HCT116 (cell line): Measurements from ENCODE around the gene AIFM2. TPM values are rescaled to one million over a fixed set of nuclear protein-coding genes. Genes with fewer than 3 reads are reported as not detected.
A peak's percentile ranks its signal among the peaks of the same experiment; 100 is the strongest.

Experiments
- ATAC-seq: fragments of 200-7000 bp; cut with Tn5 transposase; 2 replicates; pipeline ENCODE4 v1.9.1; 2020; ENCODE audit warnings: mild to moderate bottlenecking, moderate library complexity
- BruUV-seq: library from RNA; stranded (reverse); fragments of 400-500 nt; replicated peaks from 2 replicates; lab custom pipeline; 2021; lab: Mats Ljungman, UMichigan
- CTCF ChIA-PET: fragments of 300-600 bp; sonication (Branson Sonifier 250); formaldehyde crosslinking; loops from one replicate; lab custom pipeline; 2021; ENCODE audit warnings: antibody characterized with exemption; lab: Charles Lee
- POLR2A ChIA-PET: fragments of 300-600, 350-600 bp; sonication (Branson Sonifier 250); formaldehyde crosslinking; loops from one replicate; lab custom pipeline; 2021; ENCODE audit warnings: antibody characterized with exemption; lab: Charles Lee
- RAD21 ChIA-PET, 2 experiments: fragments of 300-600 bp; sonication (Branson Sonifier 250); formaldehyde crosslinking; loops; one replicate each; lab custom pipeline; 2023; ENCODE audit warnings: low total read pairs in 2 of 2; ENCODE audit not compliant: uncharacterized antibody in 2 of 2, unreplicated experiment in 2 of 2, low non-redundant PET in 1 of 2; lab: Charles Lee
- DNase-seq: peaks from one replicate; pipeline ENCODE4 v3.0.0-alpha.2; 2010; ENCODE audit warnings: low read depth, low spot score
- H2AFZ ChIP-seq: fragments of 200-600 bp; shearing (Covaris generic), sonication (generic); 2 replicates; pipeline ENCODE4 v1.6.1; 2017; ENCODE audit warnings: low read depth, mixed run types, mixed read lengths, antibody characterized with exemption, low read length; ENCODE audit not compliant: poor library complexity, severe bottlenecking
- H3K27ac ChIP-seq: 2 replicates; pipeline ENCODE4 v1.5.1; 2012; ENCODE audit warnings: low read depth, low read length
- H3K27me3 ChIP-seq: fragments of 200-600 bp; sonication (generic); 2 replicates; pipeline ENCODE4 v1.6.1; 2016; ENCODE audit warnings: mixed run types, low read length, mixed read lengths; ENCODE audit not compliant: insufficient read depth
- H3K36me3 ChIP-seq, 2 experiments: fragments of 200-500 bp in 1 of 2; fragments of 200-600 bp in 1 of 2; sonication (Bioruptor generic) in 1 of 2; sonication (generic) in 1 of 2; 2 replicates each; pipeline versions ENCODE4 v1.5.1 to v1.6.1; 2014 to 2016; ENCODE audit warnings: low read length in 2 of 2, inconsistent platforms in 1 of 2, mixed read lengths in 1 of 2, mixed run types in 1 of 2; ENCODE audit not compliant: insufficient read depth in 2 of 2, control insufficient read depth in 1 of 2
- H3K4me1 ChIP-seq, 2 experiments: fragments of 200-600 bp in 1 of 2; sonication (generic) in 1 of 2; 2 replicates each; pipeline versions ENCODE4 v1.5.1 to v1.6.1; 2012 to 2017; ENCODE audit warnings: low read length in 2 of 2, inconsistent platforms in 1 of 2, mild to moderate bottlenecking in 1 of 2, mixed read lengths in 1 of 2, mixed run types in 1 of 2, moderate library complexity in 1 of 2; ENCODE audit not compliant: insufficient read depth in 2 of 2, control insufficient read depth in 1 of 2
- H3K4me2 ChIP-seq: fragments of 200-600 bp; sonication (generic); 2 replicates; pipeline ENCODE4 v1.6.1; 2017; ENCODE audit warnings: mixed run types, low read length, mixed read lengths
- H3K4me3 ChIP-seq, 2 experiments: fragments of 200-600 bp in 1 of 2; sonication (generic) in 1 of 2; replicated peaks in 1 of 2; 2 replicates each; pipeline ENCODE4 v1.5.1; 2011 to 2016; ENCODE audit warnings: low read length in 2 of 2, control low read depth in 1 of 2, low read depth in 1 of 2, mild to moderate bottlenecking in 1 of 2, mixed read lengths in 1 of 2, mixed run types in 1 of 2
- H3K79me2 ChIP-seq: fragments of 200-600 bp; sonication (generic); 2 replicates; pipeline ENCODE4 v1.6.1; 2017; ENCODE audit warnings: mild to moderate bottlenecking, mixed run types, low read length, moderate library complexity, mixed read lengths; ENCODE audit not compliant: insufficient read depth
- H3K9ac ChIP-seq: fragments of 200-600 bp; sonication (generic); 2 replicates; pipeline ENCODE4 v1.6.1; 2016; ENCODE audit warnings: low read length, mixed read lengths
- H3K9me2 ChIP-seq: fragments of 200-600 bp; sonication (generic), shearing (Covaris generic); 2 replicates; pipeline ENCODE4 v1.6.1; 2017; ENCODE audit warnings: mixed run types, mild to moderate bottlenecking, moderate library complexity; ENCODE audit not compliant: insufficient read depth
- H3K9me3 ChIP-seq, 2 experiments: fragments of 200-500 bp in 1 of 2; fragments of 200-600 bp in 1 of 2; sonication (Bioruptor generic) in 1 of 2; sonication (generic) in 1 of 2; 2 replicates each; pipeline ENCODE4 v1.6.1; 2014 to 2017; ENCODE audit warnings: low read length in 2 of 2, mixed read lengths in 2 of 2, inconsistent platforms in 1 of 2, low read depth in 1 of 2, mild to moderate bottlenecking in 1 of 2, mixed run types in 1 of 2, moderate library complexity in 1 of 2; ENCODE audit not compliant: control insufficient read depth in 1 of 2, insufficient read depth in 1 of 2
- H4K20me1 ChIP-seq: fragments of 200-600 bp; sonication (generic), shearing (Covaris generic); 2 replicates; pipeline ENCODE4 v1.6.1; 2017; ENCODE audit warnings: mixed run types, mild to moderate bottlenecking, moderate library complexity; ENCODE audit not compliant: insufficient read depth
- YY1 ChIP-seq: IDR thresholded peaks from 2 replicates; pipeline ENCODE4 v1.6.1; 2011; ENCODE audit warnings: low read length, low read depth, moderate library complexity, mild to moderate bottlenecking; ENCODE audit not compliant: insufficient replicate concordance; ENCODE audit errors: extremely low read depth
- ZFX ChIP-seq: fragments of 450-650 bp; IDR thresholded peaks from 2 replicates; pipeline ENCODE4 v1.6.1; 2017
- intact Hi-C: fragments of 100-400 bp; cut with micrococcal nuclease; formaldehyde crosslinking; loops from 2 replicates; pipeline ENCODE4 v1.10.0; 2022
- total RNA-seq: library from RNA; stranded (reverse); gene quantifications from one replicate; pipeline ENCODE4 v1.2.1, GENCODE V29; 2021; ENCODE audit not compliant: unreplicated experiment
- TF ChIP-seq, protein P1 (sequence below), 3 experiments: fragments of 200-600 bp in 1 of 3; sonication (generic) in 1 of 3; IDR thresholded peaks in 2 of 3; conservative IDR thresholded peaks in 1 of 3; 2 replicates each; pipeline ENCODE4 v1.5.1; 2012 to 2017; ENCODE audit warnings: low read depth in 2 of 3, low read length in 2 of 3, antibody characterized with exemption in 1 of 3, borderline replicate concordance in 1 of 3, control low read depth in 1 of 3, mild to moderate bottlenecking in 1 of 3, mixed read lengths in 1 of 3, mixed run types in 1 of 3, moderate library complexity in 1 of 3; ENCODE audit not compliant: insufficient read depth in 1 of 3
- TF ChIP-seq, protein P2 (sequence below): IDR thresholded peaks from 2 replicates; pipeline ENCODE4 v1.6.1; 2012

Gene AIFM2
- total RNA-seq, 1 experiment from 2014 or later: 20.0 TPM

DNA sequence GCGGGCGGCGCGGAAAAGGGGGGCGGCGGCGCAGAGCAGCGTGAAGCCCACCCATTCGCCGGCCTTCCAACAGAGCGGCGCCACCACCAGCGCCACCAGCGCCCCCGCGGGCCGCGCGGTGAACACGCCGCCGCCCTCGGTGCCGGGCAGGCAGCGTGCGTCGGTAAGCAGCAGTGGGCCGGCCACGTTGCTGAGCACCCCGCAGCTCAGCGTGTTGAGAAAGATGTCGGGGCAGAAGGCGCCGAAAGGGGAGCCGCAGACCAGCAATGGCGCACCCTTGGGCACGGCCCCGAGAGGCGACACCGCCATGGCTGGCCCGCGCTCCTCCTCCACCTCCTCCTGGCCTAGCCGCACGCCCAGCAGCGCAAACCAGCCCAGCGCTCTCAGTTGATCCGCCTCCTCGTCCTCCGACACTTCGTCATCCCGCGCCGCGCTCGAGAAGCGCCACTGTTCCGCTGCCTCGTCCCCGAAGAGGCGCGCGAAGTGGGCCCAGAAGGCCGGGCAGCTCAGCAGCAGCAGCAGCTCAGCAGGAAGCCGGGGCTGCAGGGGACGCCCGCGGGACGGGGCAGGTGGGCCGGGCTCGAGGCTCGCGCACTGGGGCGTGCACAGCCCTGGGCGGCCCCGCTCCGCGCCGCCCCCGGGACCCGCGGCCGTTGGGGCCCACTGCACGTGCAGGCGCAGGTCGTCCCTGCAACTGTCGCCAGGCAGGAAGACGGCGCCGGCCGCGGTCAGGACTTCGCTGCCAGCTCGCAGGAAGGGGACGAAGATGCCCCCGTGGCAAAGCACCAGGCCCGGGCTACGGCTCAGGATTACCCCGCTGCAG, 13.3 kb upstream of the AIFM2 start:
- RAD21 ChIA-PET: interaction anchor here (0.6 to 1.3 kb wide), 8 partner anchors 9 to 359 kb away, joined by 3 to 6 read pairs (median 4); partner anchors contain the start of gene SAR1A (in 1 of the 2)
- CTCF ChIA-PET: interaction anchor here (0.8 to 3.7 kb wide), 33 partner anchors 10 to 359 kb away, joined by 3 to 33 read pairs (median 5); partner anchors contain the start of genes AIFM2 and SAR1A
- DNase-seq: no peak
- Histone ChIP-seq H3K9me3 (no peaks in the 10 kb centered on the region), H3K27me3 (no peaks in the 10 kb centered on the region), H3K4me2 (peak overlapping the region; percentile 95), H3K9me2 (no peaks in the 10 kb centered on the region), H3K4me1 (peaks cover 8 to 26% of the 10 kb centered on the region in 2 experiments; a peak in 3 of 4 replicates), H3K27ac (peak overlapping the region; percentile 86), H3K36me3 (peaks cover 3 to 8% of the 10 kb centered on the region in 2 experiments; a peak in 2 of 4 replicates), H4K20me1 (no peaks in the 10 kb centered on the region), H3K9ac (peak overlapping the region; percentile 97), H2AFZ (no peak overlapping the region), H3K4me3 (peak overlapping the region; percentile 74 to 81), H3K79me2 (peaks cover 31% of the 10 kb centered on the region; the same call in 1 of the 2 replicates)
- intact Hi-C loops: loop anchor here (2.0 to 5.0 kb wide), 4 partner anchors 25 to 241 kb away; partner anchors contain the start of gene SAR1A
- TF ChIP-seq, protein P1, sequence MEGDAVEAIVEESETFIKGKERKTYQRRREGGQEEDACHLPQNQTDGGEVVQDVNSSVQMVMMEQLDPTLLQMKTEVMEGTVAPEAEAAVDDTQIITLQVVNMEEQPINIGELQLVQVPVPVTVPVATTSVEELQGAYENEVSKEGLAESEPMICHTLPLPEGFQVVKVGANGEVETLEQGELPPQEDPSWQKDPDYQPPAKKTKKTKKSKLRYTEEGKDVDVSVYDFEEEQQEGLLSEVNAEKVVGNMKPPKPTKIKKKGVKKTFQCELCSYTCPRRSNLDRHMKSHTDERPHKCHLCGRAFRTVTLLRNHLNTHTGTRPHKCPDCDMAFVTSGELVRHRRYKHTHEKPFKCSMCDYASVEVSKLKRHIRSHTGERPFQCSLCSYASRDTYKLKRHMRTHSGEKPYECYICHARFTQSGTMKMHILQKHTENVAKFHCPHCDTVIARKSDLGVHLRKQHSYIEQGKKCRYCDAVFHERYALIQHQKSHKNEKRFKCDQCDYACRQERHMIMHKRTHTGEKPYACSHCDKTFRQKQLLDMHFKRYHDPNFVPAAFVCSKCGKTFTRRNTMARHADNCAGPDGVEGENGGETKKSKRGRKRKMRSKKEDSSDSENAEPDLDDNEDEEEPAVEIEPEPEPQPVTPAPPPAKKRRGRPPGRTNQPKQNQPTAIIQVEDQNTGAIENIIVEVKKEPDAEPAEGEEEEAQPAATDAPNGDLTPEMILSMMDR (IDR thresholded peaks at IDR 0.05 in 2 of 3, conservative IDR thresholded peaks at IDR 0.05 in 1 of 3; ENCODE audit: borderline replicate concordance in 1 of 3, insufficient read depth in 1 of 3, low read depth in 2 of 3, low read length in 2 of 3): peak; percentile 48 to 50 (median 50); a peak in 5 of 6 replicates
- TF ChIP-seq YY1 (no peak), ZFX (peak; percentile 96)
- TF ChIP-seq, protein P2, sequence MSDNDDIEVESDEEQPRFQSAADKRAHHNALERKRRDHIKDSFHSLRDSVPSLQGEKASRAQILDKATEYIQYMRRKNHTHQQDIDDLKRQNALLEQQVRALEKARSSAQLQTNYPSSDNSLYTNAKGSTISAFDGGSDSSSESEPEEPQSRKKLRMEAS: peak; percentile 87
- POLR2A ChIA-PET: interaction anchor here (0.8 to 1.8 kb wide), 11 partner anchors 8 to 242 kb away, joined by 3 to 18 read pairs (median 4); partner anchors contain the start of gene SAR1A
- BruUV-seq: no TSS peak
- ATAC-seq: peak; percentile 73
